GM19463 (cell line): ENCODE data around the gene MAB21L3.

Source experiments
- ATAC-seq: cut with Tn5 transposase; IDR thresholded peaks from one replicate; pipeline ENCODE4 v1.9.1; 2021; ENCODE audit warnings: mild to moderate bottlenecking, moderate library complexity; ENCODE audit not compliant: unreplicated experiment

The MAB21L3 gene

GRCh38 chr1:116107371-116107770 lies 3.8 kb upstream of the MAB21L3 start:
- ATAC-seq: no peak

DNA sequence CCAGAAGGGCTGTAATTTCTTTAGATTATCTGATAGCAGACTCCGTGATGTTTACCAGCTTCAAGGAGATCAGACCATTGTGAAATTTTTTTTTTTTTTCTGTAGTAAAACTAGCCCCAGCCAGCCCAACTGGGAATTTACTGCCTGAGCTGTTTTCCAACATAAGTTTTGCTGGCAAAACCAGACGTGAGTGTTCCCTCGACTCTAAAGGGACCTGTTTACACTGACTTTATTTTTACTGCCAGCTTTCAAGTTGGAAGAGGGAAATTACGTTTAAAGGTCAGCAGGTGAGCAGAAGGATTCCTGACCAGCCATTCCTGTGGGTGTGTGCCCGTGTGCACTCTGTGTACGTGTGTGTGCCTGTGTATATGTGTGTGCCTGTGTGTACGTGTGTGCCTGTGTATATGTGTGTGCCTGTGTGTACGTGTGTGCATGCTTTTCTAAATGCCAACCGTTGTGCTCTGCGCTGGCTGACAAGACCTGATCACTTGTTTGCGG lies 374 bp downstream of the MAB21L3 start:
- ATAC-seq: no peak

DNA sequence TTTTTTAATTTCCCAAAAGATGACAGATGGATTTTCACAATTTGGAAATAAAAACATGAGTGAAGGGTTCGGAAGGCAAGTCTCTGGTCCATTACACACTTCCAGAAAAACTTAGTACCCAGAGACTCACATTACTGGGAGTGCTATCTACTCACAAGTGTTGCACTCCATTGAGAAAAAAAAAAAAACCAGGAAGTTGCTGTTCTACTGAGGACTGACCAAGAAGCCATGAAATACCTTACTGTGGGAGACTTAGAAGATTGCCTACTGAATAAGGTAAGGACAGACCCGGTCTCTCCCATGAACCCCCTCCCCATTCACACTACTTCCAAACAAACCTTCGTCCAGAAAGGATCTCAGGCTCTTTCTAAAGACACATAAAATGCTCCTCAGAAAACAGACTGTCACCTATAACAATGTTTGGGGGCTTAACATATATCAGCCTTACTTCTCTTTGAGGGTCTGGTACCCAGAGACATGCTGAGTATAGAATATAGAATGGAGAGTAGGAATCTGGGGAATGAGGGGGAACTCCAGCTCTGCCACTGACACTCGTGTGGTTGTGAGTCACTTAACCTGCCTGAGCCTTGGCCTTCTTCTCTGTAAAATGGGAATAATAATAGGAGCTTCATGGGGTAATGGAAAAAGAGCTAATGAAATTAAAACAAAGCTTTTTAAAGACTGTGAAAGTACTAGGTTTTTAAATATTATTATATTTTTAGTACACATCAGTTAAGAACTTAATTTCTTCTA lies 1.4 kb downstream of the MAB21L3 start:
- ATAC-seq: no peak

- ATAC-seq: no peak
Measured at GRCh38 chr1:116113615-116114014, 2.4 kb downstream of the MAB21L3 start.

- no peak for ATAC-seq
Measured at GRCh38 chr1:116115476-116116439, 4.6 kb downstream of the MAB21L3 start.

GRCh38 chr1:116118471-116118870 lies 7.3 kb downstream of the MAB21L3 start:
- ATAC-seq: no peak

DNA sequence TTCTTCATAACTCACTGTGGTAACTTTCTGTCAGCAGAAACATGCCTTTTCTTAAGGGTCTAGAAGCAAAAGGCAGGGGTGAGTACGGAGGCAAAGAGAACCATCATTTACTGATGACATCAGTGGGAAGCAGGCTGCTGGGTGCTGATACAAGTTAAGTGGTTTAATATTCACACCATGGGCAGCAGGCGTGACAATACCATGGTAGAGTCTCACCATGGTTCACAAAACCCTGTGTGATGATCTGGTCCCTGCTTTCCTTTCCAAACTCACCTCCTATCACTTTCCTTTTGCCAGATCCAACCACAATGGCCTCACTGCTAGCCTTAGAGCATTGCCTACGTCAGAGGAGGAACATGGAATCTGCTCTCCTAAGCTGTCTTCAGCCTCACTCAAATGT lies 8.7 kb downstream of the MAB21L3 start:
- no peak for ATAC-seq

DNA sequence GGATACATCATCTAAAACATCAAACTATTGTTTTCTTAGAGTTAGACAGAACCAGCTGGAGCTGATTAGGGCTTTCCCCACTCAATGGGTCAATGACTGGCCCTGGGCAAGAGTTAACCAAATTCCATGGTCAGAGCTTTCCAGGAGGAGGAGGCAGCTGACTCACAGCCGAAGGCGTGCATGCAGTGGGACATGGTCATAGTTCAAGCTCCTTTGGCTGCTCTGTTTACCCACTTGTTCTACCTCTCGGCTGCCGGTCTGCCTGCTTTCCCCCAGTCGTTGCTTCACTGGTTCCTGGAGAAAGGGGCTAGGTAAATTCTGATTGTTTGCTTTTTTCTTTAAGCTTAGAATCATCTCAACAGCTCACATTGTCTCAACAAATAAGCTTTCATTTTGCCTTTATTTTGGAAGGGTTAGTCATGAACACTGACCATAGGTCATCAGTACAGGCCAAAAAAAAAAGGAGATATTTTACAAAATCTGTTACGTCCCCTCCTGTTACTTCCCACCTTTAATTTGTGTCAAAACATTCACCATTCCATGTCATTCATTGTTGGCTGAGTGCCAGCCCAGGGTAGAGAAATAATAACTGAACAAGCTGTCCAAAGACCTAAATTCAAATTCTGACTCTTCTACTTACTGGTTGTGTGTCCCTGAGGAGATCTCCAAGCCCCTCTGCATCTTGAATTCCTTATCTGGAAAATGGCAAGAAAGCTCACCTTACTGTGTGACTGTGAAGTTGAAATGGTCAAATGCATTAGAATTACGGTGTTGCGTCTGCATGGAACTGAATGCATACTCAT lies 12.0 kb downstream of the MAB21L3 start:
- no peak for ATAC-seq

DNA sequence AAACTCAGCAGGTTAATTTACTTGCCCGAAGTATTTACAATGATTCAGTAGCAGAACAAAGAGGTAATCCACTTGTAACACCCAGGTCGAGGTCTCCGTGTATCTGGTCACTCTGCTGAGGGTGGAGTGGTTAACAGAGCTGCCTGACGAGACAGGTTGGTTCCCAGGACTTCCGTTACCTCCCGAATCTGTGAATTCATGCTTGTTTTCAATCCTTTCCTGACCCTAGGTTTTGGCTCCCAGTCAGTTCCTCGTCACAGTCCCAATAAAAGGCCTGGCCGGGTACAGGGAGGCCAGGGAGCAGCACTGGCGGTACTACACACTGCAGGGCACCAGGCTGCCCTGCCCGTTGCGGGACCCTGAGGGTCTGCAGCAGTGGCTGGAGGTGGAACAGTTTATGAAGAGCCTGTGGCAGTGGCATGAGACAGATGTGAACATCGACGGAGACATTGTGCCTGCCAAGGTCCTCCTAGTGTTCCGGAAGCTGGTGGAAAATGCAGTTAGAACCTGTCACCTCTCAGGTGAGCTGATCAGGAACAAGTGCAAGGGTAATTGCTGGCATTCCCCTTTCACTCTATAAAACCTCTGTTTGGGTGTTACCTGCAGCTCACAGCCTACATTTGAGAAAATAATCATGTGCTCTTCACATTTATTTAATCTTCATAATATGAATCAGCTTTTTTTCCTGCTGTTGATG lies 12.8 kb downstream of the MAB21L3 start:
- no peak for ATAC-seq

DNA sequence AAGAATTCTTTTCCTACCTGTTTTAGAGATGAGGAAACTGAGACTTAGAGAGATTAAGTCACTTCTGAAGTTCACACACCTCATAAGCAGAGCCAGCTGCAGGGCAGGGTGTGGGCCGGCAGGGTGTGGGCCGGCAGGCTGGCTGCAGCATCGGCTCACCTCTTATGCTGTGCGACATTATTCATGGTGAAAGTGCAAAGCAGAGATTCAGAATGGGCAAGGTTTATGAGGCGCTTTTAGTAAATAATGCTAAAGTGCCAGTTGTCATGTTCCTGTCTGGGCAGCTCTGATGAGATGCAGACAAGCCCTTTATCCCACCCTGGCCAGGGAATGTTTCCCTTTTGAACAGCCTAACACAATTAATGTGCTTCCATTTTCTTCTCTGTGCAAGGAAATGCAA lies 14.6 kb downstream of the MAB21L3 start:
- no peak for ATAC-seq

GRCh38 chr1:116126281-116126680 lies 15.1 kb downstream of the MAB21L3 start:
- no peak for ATAC-seq

DNA sequence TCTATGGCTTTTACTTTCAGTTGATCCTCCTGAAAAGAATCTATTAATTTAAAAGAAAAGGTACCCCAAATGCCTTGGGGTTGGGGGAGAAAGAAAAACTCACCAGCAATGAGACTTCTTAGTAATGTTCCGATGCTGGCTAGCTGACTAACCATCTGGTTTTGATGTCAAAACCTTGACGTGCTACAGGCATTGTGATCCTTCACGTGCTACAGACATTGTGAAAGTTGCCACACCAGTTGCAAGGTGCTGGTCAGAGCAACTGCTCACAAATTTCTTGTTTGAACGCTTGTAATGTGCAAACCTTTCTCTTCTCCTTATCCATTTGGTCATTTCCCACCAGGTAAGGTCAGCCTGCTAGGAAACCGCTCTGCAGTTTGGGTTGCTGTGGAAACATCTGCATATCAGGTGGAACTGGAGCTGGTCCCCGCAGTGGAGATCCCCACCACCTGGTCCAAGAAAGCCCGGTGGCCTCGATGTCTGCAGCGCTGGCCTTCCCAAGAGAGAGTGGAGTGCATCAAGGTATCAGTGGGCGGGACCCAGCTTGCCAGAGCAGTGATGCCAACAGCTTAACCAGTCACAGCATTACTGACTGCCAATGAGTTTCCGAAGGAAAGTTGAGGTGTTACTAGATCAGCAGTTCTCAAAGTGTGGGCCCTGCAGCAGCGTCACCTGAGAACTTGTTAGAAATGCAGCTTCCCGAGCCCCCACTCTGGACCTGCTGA lies 16.1 kb downstream of the MAB21L3 start:
- ATAC-seq: no peak

- ATAC-seq: no peak
Measured at GRCh38 chr1:116127848-116128540, 16.8 kb downstream of the MAB21L3 start.

- no peak for ATAC-seq
Measured at GRCh38 chr1:116128664-116129063, 17.5 kb downstream of the MAB21L3 start.

- ATAC-seq: no peak
Measured at GRCh38 chr1:116129537-116129936, 18.3 kb downstream of the MAB21L3 start.

GRCh38 chr1:116130356-116130755 lies 19.2 kb downstream of the MAB21L3 start:
- no peak for ATAC-seq

DNA sequence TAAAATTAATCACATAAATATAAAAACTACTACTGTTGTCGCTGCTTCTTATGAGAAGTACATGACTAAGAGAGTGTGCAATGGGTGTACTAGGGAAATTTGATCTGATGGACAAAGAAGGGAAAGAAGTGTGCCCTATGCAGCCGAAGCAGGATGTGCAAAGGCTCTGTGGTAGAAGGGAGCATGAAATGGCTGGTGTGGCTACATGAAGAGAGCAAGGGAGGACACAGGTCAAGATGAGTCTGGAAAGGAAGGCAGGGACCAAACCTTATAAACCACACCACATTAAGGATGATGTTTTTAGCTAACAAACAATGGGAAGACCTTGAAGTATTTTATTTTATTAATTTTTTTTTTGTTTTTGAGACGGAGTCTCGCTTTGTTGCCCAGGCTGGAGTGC lies 20.0 kb downstream of the MAB21L3 start:
- no peak for ATAC-seq

GRCh38 chr1:116131866-116132605 lies 20.8 kb downstream of the MAB21L3 start:
- no peak for ATAC-seq
